Measurements from ENCODE around the gene RFNG. TPM values are rescaled to one million over a fixed set of nuclear protein-coding genes. Genes with fewer than 3 reads are reported as not detected.

The RFNG gene
- total and polyA plus RNA-seq, 2 of the 13 experiments (the other 11 are each of a cell fraction or from before 2014, with no cell fraction given): 61.4 to 64.0 TPM

DNA sequence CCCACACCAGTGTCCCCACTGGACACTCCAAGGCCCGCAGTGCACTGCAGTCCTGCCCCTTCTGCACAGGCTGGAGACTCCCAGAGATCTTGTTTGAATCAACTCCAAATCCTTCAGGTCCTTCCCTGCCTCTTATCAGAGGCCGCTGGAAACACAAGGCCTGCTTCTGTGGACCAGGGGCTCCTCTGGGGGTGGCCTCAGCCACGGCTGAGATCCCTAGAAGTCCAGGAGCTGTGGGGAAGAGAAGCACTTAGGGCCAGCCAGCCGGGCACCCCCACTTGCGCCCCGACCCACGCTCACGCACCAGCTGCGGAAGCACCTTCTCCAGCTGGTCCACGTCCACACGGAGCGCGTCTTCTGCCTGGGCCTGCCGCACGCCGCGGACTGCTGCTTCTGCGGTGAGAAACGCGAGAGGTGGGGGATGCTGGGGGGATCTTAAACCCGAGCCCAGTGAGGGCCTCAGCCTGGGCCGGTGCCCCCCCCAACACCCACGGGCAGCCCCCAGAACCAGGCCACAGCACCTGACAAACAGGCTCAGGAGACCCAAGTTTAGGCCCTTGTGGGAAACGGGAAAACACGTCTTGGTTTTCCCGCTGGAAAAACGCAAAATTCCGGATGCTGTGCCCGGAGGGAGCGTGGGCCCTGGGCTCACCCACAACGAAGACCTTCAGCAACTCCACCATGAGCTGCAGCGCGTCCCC, 32.5 kb downstream of the RFNG start (continued):
- TF ChIP-seq, protein P1, sequence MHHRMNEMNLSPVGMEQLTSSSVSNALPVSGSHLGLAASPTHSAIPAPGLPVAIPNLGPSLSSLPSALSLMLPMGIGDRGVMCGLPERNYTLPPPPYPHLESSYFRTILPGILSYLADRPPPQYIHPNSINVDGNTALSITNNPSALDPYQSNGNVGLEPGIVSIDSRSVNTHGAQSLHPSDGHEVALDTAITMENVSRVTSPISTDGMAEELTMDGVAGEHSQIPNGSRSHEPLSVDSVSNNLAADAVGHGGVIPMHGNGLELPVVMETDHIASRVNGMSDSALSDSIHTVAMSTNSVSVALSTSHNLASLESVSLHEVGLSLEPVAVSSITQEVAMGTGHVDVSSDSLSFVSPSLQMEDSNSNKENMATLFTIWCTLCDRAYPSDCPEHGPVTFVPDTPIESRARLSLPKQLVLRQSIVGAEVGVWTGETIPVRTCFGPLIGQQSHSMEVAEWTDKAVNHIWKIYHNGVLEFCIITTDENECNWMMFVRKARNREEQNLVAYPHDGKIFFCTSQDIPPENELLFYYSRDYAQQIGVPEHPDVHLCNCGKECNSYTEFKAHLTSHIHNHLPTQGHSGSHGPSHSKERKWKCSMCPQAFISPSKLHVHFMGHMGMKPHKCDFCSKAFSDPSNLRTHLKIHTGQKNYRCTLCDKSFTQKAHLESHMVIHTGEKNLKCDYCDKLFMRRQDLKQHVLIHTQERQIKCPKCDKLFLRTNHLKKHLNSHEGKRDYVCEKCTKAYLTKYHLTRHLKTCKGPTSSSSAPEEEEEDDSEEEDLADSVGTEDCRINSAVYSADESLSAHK (CRISPR knock-in tag; IDR thresholded peaks at IDR 0.05; ENCODE audit: borderline replicate concordance): no peak
- TF ChIP-seq ZNF510 (CRISPR knock-in tag; IDR thresholded peaks at IDR 0.05; ENCODE audit: low read depth): no peak
- TF ChIP-seq FIP1L1 (IDR thresholded peaks at IDR 0.05; ENCODE audit: borderline replicate concordance, insufficient read depth, low read depth, low read length): 0 out of 2 replicates have a peak, but pooled peaks have one; percentile 12
- 0 out of 2 replicates have a peak, but pooled peaks have one; percentile 26 for TF ChIP-seq ZNF160 (CRISPR knock-in tag; IDR thresholded peaks at IDR 0.05)
- TF ChIP-seq KDM5B (CRISPR knock-in tag; IDR thresholded peaks at IDR 0.05; ENCODE audit: borderline replicate concordance): no peak
- TF ChIP-seq, protein P2, sequence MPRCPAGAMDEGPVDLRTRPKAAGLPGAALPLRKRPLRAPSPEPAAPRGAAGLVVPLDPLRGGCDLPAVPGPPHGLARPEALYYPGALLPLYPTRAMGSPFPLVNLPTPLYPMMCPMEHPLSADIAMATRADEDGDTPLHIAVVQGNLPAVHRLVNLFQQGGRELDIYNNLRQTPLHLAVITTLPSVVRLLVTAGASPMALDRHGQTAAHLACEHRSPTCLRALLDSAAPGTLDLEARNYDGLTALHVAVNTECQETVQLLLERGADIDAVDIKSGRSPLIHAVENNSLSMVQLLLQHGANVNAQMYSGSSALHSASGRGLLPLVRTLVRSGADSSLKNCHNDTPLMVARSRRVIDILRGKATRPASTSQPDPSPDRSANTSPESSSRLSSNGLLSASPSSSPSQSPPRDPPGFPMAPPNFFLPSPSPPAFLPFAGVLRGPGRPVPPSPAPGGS (CRISPR knock-in tag; IDR thresholded peaks at IDR 0.05): no peak; the same call in 1 of the 2 replicates
- TF ChIP-seq HHEX (CRISPR knock-in tag; IDR thresholded peaks at IDR 0.05): no peak
- TF ChIP-seq ZNF121 (CRISPR knock-in tag; IDR thresholded peaks at IDR 0.05): no peak; the same call in 1 of the 2 replicates
- no peak for TF ChIP-seq ZFP62 (CRISPR knock-in tag; IDR thresholded peaks at IDR 0.05)
- TF ChIP-seq ZNF224 (CRISPR knock-in tag; IDR thresholded peaks at IDR 0.05): no peak
- TF ChIP-seq CBFB (CRISPR knock-in tag; IDR thresholded peaks at IDR 0.05): no peak
- TF ChIP-seq, protein P3, sequence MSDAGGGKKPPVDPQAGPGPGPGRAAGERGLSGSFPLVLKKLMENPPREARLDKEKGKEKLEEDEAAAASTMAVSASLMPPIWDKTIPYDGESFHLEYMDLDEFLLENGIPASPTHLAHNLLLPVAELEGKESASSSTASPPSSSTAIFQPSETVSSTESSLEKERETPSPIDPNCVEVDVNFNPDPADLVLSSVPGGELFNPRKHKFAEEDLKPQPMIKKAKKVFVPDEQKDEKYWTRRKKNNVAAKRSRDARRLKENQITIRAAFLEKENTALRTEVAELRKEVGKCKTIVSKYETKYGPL (CRISPR knock-in tag; IDR thresholded peaks at IDR 0.05): no peak
- TF ChIP-seq ZNF816 (CRISPR knock-in tag; IDR thresholded peaks at IDR 0.05; ENCODE audit: borderline replicate concordance): no peak
- no peak for TF ChIP-seq SMC3 (IDR thresholded peaks at IDR 0.05; ENCODE audit: low read length)
